Measurements from ENCODE around the gene OSGIN1.

The OSGIN1 gene

GRCh38 chr16:83926726-83927397, 26.2 kb upstream of the OSGIN1 start:
- peak; percentile 15 to 26 for DNase-seq (ENCODE audit: low read depth in 2 of 2)

- DNase-seq (ENCODE audit: low read depth in 2 of 2), result no peak
Observed at GRCh38 chr16:83928341-83929055, 24.5 kb upstream of the OSGIN1 start.

- DNase-seq (ENCODE audit: low read depth in 2 of 2), result no peak
Observed at GRCh38 chr16:83929811-83930555, 23.1 kb upstream of the OSGIN1 start.

GRCh38 chr16:83930730-83931500, 22.1 kb upstream of the OSGIN1 start:
- no peak for DNase-seq (ENCODE audit: low read depth in 2 of 2)

- DNase-seq (ENCODE audit: low read depth in 2 of 2), result no peak
Observed at GRCh38 chr16:83931556-83931955, 21.5 kb upstream of the OSGIN1 start.

GRCh38 chr16:83932304-83932703, 20.7 kb upstream of the OSGIN1 start:
- no peak for DNase-seq (ENCODE audit: low read depth in 2 of 2)

- DNase-seq (ENCODE audit: low read depth in 2 of 2), result no peak
Observed at GRCh38 chr16:83932955-83933673, 19.9 kb upstream of the OSGIN1 start.

GRCh38 chr16:83933885-83934683, 19.0 kb upstream of the OSGIN1 start:
- DNase-seq (ENCODE audit: low read depth in 2 of 2), result no peak

- DNase-seq (ENCODE audit: low read depth in 2 of 2), result no peak
Observed at GRCh38 chr16:83934684-83934977, 18.4 kb upstream of the OSGIN1 start.

GRCh38 chr16:83935005-83935857, 17.8 kb upstream of the OSGIN1 start:
- no peak for DNase-seq (ENCODE audit: low read depth in 2 of 2)

- DNase-seq (ENCODE audit: low read depth in 2 of 2), result no peak
Observed at GRCh38 chr16:83935858-83936255, 17.2 kb upstream of the OSGIN1 start.

GRCh38 chr16:83936581-83937165, 16.4 kb upstream of the OSGIN1 start:
- DNase-seq (ENCODE audit: low read depth in 2 of 2), result no peak

- no peak for DNase-seq (ENCODE audit: low read depth in 2 of 2)
Observed at GRCh38 chr16:83937267-83937666, 15.8 kb upstream of the OSGIN1 start.

GRCh38 chr16:83937922-83938885, 14.8 kb upstream of the OSGIN1 start:
- no peak for DNase-seq (ENCODE audit: low read depth in 2 of 2)

GRCh38 chr16:83939266-83939855, 13.7 kb upstream of the OSGIN1 start:
- no peak for DNase-seq (ENCODE audit: low read depth in 2 of 2)

- DNase-seq (ENCODE audit: low read depth in 2 of 2), result no peak
Observed at GRCh38 chr16:83940119-83940518, 12.9 kb upstream of the OSGIN1 start.

GRCh38 chr16:83940630-83941378, 12.2 kb upstream of the OSGIN1 start:
- no peak for DNase-seq (ENCODE audit: low read depth in 2 of 2)

All from stimulated activated CD8-positive, alpha-beta memory T cell treated with anti-CD3 and anti-CD28 coated beads, Interleukin-7, amount 100 ng/mL, for 1 hour (primary cell).